GM03348 (cell line): ENCODE results near the gene S100A2.

Source experiments
- DNase-seq: peaks from one replicate; pipeline ENCODE4 v3.0.0; 2012; ENCODE audit warnings: low spot score

S100A2 gene

DNA sequence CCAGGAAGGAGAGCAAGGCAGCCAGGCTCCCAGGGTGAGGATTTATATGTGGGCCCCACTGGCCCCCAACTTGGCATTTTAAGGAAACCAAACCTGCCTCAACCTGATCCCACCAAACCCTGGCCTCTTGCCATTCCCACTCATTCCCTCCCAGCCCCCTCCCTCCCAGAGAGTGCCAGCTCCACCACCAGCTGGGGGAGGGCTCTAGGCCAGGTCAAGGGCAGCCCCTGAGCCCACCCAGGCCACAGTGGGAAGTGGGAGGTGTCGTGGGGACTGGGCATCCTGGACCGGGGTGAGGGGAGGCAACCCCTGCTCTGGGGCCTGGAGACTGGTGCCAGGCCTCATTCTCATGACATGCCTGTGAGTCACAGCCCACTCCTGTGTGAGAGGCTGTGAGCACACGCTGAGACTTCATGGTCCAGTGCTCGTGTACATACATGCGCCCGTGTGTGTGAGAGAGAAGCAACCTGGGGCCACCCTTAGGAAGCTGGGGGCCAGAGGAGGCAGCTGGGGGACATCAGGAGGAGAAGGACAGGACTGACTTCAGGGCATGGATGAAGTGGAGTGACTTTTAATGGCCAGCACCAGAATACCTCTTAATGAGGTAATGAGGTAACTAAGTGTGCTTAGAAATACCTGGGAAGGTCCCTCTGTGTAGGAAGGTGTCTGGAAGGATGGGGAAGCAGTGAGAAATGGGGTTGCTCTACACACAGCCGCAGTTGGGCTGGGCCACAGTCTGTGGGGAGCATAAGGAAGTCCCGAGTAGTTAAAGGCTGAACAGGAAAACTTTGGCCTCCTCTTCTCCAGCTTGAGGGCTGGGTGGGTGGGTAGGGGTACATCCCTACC is at the start of gene S100A2:
S100A2 (minus strand) TSS at position 316 of the 846 bp plus-strand sequence. CDS start 1,967 bp downstream, outside the sequence.
- DNase-seq, result peak; percentile 90

DNA sequence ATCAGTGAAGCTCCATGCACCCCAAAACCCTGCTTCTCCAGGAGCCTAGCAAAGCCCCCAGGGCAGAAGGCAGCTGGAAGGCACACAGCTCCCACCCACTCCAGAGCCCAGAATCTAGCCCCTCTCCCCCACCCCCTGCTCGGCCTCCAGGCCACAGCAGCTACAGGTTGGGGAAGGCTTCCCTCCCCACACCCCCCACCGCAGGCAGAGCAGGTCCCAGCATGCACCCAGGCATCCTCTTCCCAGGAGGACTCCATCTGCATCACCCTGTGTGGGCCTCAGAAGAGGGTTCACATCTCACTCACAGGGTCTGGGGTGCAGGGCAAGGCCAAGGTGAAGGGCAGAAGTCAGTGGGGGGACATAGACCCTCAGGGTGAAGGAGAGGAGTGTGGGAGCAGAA is 49.8 kb upstream of the S100A2 start:
- DNase-seq, result no peak

DNA sequence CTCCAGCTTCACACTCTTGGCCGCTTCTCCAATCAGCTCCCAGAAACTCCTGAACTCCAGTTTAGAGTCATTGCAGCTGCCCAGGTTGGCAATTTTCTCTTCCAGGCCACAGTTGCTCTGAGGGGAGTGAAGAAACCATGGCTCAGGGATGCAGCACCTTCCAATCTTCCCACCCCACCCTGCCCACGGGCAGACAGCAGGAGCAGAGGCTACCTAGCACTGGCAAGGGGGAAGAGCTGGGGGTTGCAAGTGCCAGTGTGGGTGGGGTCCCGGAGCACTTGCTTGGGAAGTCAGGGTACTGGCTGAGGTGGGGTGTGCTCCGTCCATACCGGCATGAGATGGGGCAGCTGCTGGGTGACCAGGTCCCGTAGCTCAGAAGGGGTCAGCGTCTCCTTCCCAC is 49.3 kb upstream of the S100A2 start:
- DNase-seq, result no peak

- DNase-seq, result peak; percentile 60
These were observed 48.7 kb upstream of the S100A2 start for GRCh38 chr1:153614189-153614900.

DNA sequence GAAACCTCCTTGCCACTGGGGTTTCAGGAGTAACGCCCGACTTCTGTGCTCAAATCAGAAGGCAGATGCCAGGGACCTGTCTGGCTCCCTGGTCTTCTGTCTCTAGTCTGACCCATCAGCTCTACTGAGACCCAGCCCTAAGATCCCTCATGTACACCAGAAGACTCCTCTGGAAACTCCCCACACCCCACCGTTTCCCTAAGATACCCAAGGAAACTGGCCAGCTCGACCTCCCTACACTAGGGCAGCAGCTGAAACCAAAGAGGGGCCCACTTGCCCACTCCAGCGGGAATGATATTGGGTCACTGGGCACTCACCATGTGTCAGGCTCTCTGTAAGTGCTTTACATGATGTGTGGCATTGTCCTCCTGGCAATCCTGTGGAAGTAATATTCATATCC is 47.8 kb upstream of the S100A2 start:
- no peak for DNase-seq

GRCh38 chr1:153612755-153613331 is 47.2 kb upstream of the S100A2 start, which contains the start of gene S100A16:
Gene S100A16, minus strand, starts transcription at chr1:153613137. Its CDS starts 4,986 bp downstream, at chr1:153608151.
- DNase-seq, result peak; percentile 94

DNA sequence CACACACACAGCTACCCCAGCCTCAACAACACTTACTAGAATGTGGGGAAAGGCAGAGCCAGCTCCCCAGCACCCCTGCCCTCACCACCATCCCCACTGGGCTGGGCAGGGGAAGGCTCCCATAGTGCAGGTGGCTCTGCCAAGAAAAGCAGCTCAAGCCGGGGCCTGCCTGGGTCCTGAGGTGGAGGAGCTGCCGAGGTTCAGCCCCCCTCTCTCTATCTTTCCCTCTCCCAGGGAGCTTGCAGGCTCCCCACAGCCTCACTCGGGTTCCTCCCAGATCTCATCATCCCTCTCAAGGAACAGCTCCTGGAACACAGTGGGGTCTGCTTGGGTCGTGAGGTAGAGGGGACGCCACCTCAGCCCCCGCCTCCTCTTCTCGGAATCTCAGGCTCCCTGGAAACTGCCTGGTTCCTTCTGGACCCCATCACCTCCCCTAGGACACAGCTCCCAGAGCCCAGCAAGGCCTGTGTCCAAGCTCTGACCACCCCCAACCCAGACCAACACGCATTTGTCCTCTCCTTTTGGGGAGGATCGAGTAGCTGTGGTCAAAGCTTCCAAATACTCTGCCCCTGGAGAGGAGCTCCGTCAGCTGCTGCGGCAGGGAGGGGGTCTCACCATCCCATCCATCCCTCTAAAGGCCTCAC is 46.6 kb upstream of the S100A2 start:
- DNase-seq, result peak; percentile 46

DNA sequence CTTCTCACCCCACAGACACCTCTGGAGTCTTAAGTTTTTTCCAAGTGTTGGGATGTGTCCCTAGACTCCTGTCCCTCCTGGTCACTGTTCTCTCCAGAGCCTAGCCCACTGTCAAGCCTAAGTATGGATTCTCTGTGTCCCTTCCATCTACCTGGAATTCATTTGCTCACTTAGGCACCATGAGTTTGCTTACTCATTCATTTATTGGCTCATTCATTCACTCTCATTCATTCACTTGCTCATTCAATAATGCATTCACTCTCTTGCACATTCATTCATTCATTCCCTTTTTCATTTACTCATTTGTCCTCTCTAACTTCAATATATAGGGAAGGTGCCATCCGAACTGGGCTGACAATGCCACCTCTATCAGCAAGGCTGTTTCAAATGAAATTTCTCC is 45.7 kb upstream of the S100A2 start:
- DNase-seq, result no peak

DNA sequence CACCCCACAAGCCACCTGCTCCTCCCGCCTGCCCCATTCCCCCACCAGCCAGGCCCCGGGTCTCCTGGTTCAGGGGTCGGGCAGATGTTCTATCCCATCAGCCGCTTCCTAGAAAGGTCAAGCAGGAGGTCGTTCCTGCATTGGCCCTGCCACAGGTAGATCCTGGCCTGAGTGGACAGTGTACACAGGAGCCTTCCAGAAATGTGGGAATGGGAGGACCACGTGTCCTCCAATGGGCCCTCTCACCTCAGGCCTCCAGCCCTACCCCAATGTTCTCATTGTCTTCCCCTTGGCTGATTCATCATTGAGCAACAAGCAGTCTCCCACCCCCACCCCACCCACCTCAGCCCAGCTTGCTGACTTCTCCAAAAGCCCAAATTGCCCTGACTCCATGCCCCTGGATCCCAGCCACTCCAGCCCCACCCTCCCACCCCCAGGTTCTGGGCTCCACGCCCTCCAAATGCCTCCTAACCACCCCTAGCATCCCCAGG is 45.2 kb upstream of the S100A2 start:
- DNase-seq, result peak; percentile 74

- DNase-seq, result peak; percentile 33
These were observed 44.7 kb upstream of the S100A2 start for GRCh38 chr1:153610334-153610733.

GRCh38 chr1:153609585-153609907 is 43.9 kb upstream of the S100A2 start:
- no peak for DNase-seq

DNA sequence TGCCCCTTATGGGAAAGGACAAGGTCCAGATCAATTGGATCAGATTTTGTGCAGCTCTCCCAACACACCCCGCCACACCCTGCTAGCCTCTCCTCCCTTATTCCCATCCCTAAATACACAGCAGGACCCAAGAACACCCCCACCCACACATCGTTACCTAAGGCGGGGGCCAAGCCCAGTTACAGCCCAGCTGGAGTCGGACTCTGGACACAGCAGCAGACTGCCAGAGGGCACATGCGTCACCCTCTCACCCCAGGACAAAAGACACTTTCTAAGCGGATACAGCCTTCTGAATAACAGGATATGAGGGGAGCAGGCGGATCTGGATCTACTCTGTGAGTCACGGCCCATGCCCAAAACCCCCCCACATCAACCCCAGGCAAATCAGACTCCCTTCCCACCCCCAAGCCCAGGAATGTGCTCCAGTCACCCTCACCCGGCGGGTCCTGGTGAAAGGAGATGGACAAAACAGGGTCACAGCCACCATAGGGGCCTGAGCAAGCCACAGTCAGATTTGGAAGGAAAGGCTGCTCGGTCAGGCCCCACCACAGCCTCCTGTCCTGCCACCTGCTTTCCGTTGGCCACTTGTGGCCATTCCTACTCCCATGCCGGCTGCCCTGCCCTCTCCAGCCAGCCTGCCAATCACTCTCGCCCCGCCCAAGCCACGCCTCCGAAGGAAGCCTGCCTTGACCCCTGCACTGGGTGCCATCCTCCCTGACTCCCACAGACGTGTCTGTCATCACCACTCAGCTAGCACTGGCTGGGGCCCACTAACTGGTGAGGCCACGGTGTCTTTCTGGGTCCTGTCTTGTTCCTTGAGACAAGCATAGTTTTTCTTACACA is 43.3 kb upstream of the S100A2 start:
- peak; percentile 88 for DNase-seq

GRCh38 chr1:153608089-153608682 is 42.5 kb upstream of the S100A2 start:
- DNase-seq, result peak; percentile 18

- no peak for DNase-seq
These were observed 41.7 kb upstream of the S100A2 start for GRCh38 chr1:153607381-153607780.

DNA sequence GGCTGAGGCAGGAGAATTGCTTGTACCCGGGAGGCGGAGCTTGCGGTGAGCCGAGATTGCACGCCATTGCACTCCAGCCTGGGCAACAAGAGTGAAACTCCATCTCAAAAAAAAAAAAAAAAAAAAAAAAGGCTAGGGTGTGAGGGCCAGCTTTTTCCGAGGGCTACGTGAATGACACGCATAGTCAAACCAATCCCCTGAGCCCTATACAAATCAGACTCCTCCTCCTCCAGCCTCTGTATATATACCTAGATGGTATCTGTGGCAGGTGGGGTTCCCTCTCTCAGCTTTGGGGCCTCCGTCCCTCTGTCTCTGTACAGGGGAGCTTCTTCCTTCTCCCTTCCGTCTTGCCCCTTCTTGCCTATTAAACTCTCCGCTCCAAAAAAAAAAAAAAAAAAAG is 40.5 kb upstream of the S100A2 start:
- no peak for DNase-seq

- no peak for DNase-seq
These were observed 37.1 kb upstream of the S100A2 start for GRCh38 chr1:153602749-153603148.

- no peak for DNase-seq
These were observed 34.2 kb upstream of the S100A2 start for GRCh38 chr1:153599847-153600246.

DNA sequence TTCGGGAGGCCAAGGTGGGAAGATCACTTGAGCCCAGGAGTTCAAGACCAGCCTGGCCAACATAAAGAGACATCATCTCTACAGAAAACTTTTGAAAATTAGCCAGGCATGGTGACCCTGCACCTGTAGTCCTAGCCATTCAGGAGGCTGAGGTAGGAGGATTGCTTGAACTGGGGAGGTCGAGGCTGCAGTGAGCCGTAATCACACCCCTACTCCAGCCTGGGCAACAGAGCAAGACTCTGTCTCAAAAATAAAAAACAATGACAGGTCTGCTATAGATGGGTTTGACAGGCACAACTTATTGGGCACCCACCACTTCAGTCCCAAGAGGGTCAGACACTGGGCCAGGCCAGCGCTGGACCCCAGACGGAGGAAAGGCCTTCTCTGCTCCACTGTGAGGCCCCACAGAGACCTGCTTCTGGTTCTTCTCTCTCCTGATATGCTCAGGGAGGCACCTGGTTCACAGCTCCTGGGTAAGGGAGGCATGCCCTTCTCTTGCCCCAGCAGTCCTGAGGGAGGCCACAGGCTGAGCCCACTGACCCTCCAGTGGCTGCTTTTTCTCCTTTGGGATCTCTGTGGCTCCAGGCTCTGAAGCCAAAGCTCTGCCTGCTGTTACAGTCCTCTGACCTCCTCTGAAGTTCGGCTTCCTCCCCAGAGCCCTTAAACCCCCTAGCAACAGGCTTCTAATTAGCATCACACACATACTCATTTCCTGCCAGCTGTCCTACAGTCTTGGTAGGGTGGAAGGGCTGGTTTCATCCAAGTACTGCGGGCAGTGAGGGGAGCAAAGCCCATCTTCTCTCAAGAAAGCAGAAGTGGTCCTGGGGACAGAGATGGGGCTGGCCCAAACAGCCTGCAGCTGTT is 32.9 kb upstream of the S100A2 start:
- DNase-seq, result no peak

GRCh38 chr1:153597206-153597605 is 31.6 kb upstream of the S100A2 start:
- DNase-seq, result no peak

GRCh38 chr1:153592748-153593147 is 27.1 kb upstream of the S100A2 start:
- DNase-seq, result no peak
